IPS-18a (cell line): ENCODE data around the gene CAMK2B.
"Not testable (repeated sequence)": the region's sequence is repeated elsewhere in the genome, so short reads cannot be mapped to it uniquely, and the experiment has no call there.

ENCODE experiments used
- H3K27ac ChIP-seq: one replicate; pipeline ENCODE4 v1.5.1; 2013; ENCODE audit warnings: low read length
- H3K27me3 ChIP-seq: one replicate; pipeline ENCODE4 v1.6.1; 2013; ENCODE audit warnings: mild to moderate bottlenecking, low read length; ENCODE audit not compliant: control insufficient read depth, insufficient read depth
- H3K36me3 ChIP-seq: one replicate; pipeline ENCODE4 v1.6.1; 2013; ENCODE audit warnings: low read depth, low read length; ENCODE audit not compliant: control insufficient read depth
- H3K4me1 ChIP-seq: one replicate; pipeline ENCODE4 v1.6.1; 2013; ENCODE audit warnings: low read depth, low read length; ENCODE audit not compliant: control insufficient read depth
- H3K4me3 ChIP-seq: one replicate; pipeline ENCODE4 v1.5.1; 2013; ENCODE audit warnings: low read length
- H3K9ac ChIP-seq: one replicate; pipeline ENCODE4 v1.6.1; 2013; ENCODE audit warnings: mild to moderate bottlenecking, low read length, moderate library complexity
- H3K9me3 ChIP-seq: one replicate; pipeline ENCODE4 v1.6.1; 2013; ENCODE audit warnings: low read depth, low read length; ENCODE audit not compliant: control insufficient read depth

CAMK2B gene

DNA sequence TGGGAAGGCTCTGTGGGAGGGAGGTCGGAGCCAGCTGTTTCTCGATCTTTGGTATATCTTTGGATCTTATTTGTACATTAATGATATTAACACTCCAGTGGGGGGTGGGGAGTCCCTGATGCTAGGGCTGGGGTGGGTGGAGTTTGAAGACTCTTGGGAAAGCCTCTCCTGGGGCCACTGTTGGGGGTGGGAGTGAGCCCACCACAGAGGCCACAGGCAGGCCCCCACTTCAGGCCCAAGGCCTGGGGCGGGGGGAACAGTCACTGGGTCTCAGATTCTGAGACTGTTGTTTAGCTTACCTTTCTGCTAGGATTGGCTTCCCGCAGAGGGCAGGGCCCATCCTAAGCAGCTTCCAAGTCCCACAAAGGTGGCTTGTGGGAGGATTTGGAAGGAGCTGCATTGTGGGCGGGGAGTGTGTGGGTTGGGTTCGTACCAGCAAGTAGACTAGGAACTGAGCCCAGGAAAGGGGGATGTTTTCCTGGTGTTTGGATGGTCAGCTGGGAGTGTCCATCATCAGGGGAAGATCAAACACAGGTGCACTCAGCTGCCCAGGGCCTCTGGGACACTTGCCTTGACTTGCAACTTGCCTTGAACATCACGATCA is 112.7 kb downstream of the CAMK2B start:
- Histone ChIP-seq H3K9ac (no peak overlapping the region), H3K36me3 (peaks cover 48% of the 10 kb centered on the region), H3K27me3 (no peaks in the 10 kb centered on the region), H3K4me3 (no peak overlapping the region), H3K9me3 (no peaks in the 10 kb centered on the region), H3K27ac (no peak overlapping the region), H3K4me1 (peaks cover 12% of the 10 kb centered on the region)

GRCh38 chr7:44212018-44212417 is 113.4 kb downstream of the CAMK2B start:
- no peak overlapping the region for H3K9ac ChIP-seq
- no peak overlapping the region for H3K4me3 ChIP-seq
- H3K9me3 ChIP-seq = no peaks in the 10 kb centered on the region
- no peak overlapping the region for H3K27ac ChIP-seq
- H3K4me1 ChIP-seq = peaks cover 12% of the 10 kb centered on the region
- no peaks in the 10 kb centered on the region for H3K27me3 ChIP-seq
- H3K36me3 ChIP-seq = peaks cover 53% of the 10 kb centered on the region

- H3K36me3 ChIP-seq = peaks cover 58% of the 10 kb centered on the region
- no peak overlapping the region for H3K9ac ChIP-seq
- no peaks in the 10 kb centered on the region for H3K9me3 ChIP-seq
- H3K27ac ChIP-seq = no peak overlapping the region
- no peaks in the 10 kb centered on the region for H3K27me3 ChIP-seq
- no peak overlapping the region for H3K4me3 ChIP-seq
- H3K4me1 ChIP-seq = peaks cover 12% of the 10 kb centered on the region
Measured at GRCh38 chr7:44211126-44211675, 114.2 kb downstream of the CAMK2B start.

DNA sequence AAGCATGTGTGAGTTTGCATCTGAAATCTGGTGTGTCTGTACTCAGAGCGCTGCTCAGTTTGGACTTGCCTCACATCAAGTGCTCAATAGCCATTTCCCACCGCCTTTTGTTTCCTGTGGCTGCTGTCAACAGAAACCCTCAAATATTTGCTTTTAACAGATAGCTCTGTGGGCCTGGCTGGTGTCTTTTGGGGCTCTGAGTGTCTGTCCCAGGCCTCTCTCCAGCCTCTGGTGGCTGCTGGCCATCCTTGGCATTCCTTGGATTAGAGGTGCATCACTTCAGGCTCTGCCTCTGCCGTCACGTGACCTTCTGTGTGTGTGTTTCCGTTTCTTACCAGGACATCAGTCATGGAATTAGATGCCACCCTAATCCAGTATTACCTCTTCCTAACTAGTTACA is 115.3 kb downstream of the CAMK2B start:
- H3K27me3 ChIP-seq = no peaks in the 10 kb centered on the region
- peaks cover 12% of the 10 kb centered on the region for H3K4me1 ChIP-seq
- H3K9me3 ChIP-seq = no peaks in the 10 kb centered on the region
- H3K4me3 ChIP-seq = no peak overlapping the region
- peaks cover 66% of the 10 kb centered on the region for H3K36me3 ChIP-seq
- no peak overlapping the region for H3K27ac ChIP-seq
- H3K9ac ChIP-seq = no peak overlapping the region

- Histone ChIP-seq H3K36me3 (peaks cover 67% of the 10 kb centered on the region), H3K27ac (no peak overlapping the region), H3K4me1 (no peaks in the 10 kb centered on the region), H3K27me3 (no peaks in the 10 kb centered on the region), H3K9ac (no peak overlapping the region), H3K4me3 (no peak overlapping the region), H3K9me3 (no peaks in the 10 kb centered on the region)
Measured at GRCh38 chr7:44208085-44208484, 117.3 kb downstream of the CAMK2B start.

- H3K27ac ChIP-seq = no peak overlapping the region
- H3K4me1 ChIP-seq = peaks cover 3% of the 10 kb centered on the region
- peaks cover 54% of the 10 kb centered on the region for H3K36me3 ChIP-seq
- no peaks in the 10 kb centered on the region for H3K27me3 ChIP-seq
- no peak overlapping the region for H3K9ac ChIP-seq
- no peaks in the 10 kb centered on the region for H3K9me3 ChIP-seq
- no peak overlapping the region for H3K4me3 ChIP-seq
Measured at GRCh38 chr7:44206008-44206407, 119.4 kb downstream of the CAMK2B start.

DNA sequence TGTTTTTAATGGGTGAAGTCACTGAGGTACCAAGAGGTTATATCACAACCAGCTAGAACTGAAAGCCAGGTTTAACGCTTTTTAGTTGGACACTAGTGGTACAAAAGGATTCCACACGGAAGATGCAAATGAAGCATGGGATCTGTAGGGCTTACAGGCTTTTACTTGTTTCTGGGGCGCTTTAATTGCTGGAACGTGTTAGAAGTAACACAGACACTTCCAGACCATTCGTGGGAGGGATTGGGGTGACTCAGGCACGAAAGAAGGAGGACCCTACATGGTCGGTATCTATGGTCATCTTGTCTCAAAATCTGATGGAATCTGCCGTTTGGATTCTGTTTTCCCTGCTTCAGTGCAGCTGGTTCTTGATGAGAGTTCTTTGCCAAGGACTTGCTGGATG is 123.6 kb downstream of the CAMK2B start:
- Histone ChIP-seq H3K4me3 (peak overlapping the region; percentile 92), H3K36me3 (peaks cover 20% of the 10 kb centered on the region), H3K9me3 (no peaks in the 10 kb centered on the region), H3K27me3 (peaks cover 13% of the 10 kb centered on the region), H3K4me1 (peaks cover 3% of the 10 kb centered on the region), H3K9ac (peak overlapping the region; percentile 74), H3K27ac (no peak overlapping the region)

DNA sequence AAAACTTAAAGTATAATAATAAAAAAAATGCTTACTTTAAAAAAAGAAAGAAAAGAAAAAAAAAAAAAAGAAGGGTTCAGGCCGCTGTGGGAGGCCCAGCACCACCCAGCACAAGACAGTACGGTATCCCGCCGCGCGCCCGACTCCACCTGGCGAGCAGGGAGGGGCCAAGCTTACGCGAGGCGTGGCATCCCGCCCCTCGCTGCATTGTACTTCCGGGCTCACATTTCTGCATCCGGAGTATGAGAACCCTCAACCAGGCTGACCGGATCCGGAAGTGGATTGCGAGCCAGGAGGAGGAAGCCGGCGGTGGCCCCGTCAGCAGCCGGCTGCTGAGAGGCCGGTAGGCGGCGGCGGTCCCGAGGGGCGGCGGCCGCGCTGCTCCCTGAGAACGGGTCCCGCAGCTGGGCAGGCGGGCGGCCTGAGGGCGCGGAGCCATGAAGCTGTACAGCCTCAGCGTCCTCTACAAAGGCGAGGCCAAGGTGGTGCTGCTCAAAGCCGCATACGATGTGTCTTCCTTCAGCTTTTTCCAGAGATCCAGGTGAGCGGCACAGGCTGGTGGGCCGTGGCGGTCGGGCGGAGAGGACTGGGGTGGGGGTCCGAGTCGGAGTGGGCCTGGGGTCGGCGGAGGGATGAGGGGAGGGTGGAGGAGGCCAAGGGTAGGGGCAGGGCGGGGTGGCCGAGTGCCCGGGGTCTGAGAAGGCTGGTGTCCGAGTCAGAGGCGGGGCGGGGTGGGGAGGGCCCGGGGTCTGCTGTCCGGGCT is 124.5 kb downstream of the CAMK2B start, which contains the start of gene YKT6:
YKT6 (plus strand) TSS at position 280 of the 763 bp plus-strand sequence; CDS start at position 438, 158 bp downstream.
- Histone ChIP-seq H3K27me3 (peaks cover 13% of the 10 kb centered on the region), H3K27ac (no peak within 1 kb of the TSS), H3K4me1 (peaks cover 3% of the 10 kb centered on the region), H3K4me3 (peak within 1 kb of the TSS; percentile 92), H3K9me3 (no peaks in the 10 kb centered on the region), H3K9ac (peak within 1 kb of the TSS; percentile 74), H3K36me3 (peaks cover 14% of the 10 kb centered on the region)

- H3K9ac ChIP-seq, H3K9me3 ChIP-seq, H3K27ac ChIP-seq, H3K4me3 ChIP-seq, H3K4me1 ChIP-seq, H3K36me3 ChIP-seq: not testable (repeated sequence)
- H3K27me3 ChIP-seq = peaks cover 13% of the 10 kb centered on the region
Measured at GRCh38 chr7:44200163-44200562, 125.2 kb downstream of the CAMK2B start.

- Histone ChIP-seq H3K36me3 (no peaks in the 10 kb centered on the region), H3K9ac (no peak overlapping the region), H3K9me3 (no peaks in the 10 kb centered on the region), H3K4me3 (no peak overlapping the region), H3K27ac (no peak overlapping the region), H3K4me1 (peaks cover 3% of the 10 kb centered on the region), H3K27me3 (peaks cover 13% of the 10 kb centered on the region)
Measured at GRCh38 chr7:44197474-44197873, 127.9 kb downstream of the CAMK2B start.

DNA sequence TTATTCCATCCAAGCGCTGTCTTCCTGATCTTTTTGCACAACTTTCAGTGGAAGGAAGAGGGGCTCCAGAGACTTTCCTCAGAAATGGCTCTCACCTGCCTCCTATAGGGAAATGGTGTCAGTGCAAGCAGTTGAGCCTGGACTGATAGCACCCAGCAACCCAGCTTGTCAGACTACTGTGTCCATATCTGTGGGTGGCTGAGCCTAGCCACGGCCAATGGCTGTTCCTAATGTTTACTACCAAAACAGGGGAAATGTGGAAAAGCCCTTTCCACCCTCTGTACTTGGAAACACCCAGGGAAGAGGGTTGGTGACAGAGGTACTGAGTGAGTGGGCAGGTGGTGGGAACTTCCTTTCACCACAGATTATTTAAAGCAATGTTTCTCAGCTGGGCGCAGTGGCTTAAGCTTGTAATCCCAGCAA is 128.9 kb downstream of the CAMK2B start:
- Histone ChIP-seq H3K9ac (no peak overlapping the region), H3K4me3 (no peak overlapping the region), H3K27ac (no peak overlapping the region), H3K9me3 (no peaks in the 10 kb centered on the region), H3K4me1 (no peaks in the 10 kb centered on the region), H3K27me3 (peaks cover 13% of the 10 kb centered on the region), H3K36me3 (no peaks in the 10 kb centered on the region)
